ENCODE data around the gene AUTS2.

Gene AUTS2

DNA sequence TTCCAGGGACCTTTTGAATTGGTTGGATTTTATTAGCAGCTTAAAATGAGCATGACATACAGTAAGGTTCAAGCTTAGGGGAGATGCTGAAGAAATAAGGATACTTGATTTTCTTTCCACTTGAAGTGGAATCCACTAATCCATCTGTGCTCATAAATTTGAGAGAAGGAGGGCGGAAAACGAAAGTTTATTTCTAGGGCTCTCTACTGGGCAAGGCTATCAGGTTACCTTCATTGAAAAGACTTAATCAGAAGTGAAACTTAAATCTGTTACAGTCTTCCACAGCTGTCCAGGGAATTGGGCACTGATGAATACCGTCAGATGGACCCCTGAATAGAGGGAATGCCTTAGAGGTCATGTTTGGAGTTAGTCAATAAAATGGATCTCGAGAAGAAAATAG lies 21.8 kb downstream of the AUTS2 start:
- no peaks in the 10 kb centered on the region for H3K4me1 Mint-ChIP-seq
- DNase-seq (ENCODE audit: low spot score in 2 of 2) (no peak), ATAC-seq (replicated peaks; ENCODE audit: extremely low read depth, poor library complexity, severe bottlenecking) (no peak)
- H3K27ac Mint-ChIP-seq (ENCODE audit: low read depth): no peak overlapping the region
- H3K27me3 Mint-ChIP-seq: peaks cover 7% of the 10 kb centered on the region
- H3K36me3 Mint-ChIP-seq (ENCODE audit: insufficient read depth): no peaks in the 10 kb centered on the region
- no peak overlapping the region for H3K4me3 Mint-ChIP-seq
- H3K9me3 Mint-ChIP-seq: no peaks in the 10 kb centered on the region

DNA sequence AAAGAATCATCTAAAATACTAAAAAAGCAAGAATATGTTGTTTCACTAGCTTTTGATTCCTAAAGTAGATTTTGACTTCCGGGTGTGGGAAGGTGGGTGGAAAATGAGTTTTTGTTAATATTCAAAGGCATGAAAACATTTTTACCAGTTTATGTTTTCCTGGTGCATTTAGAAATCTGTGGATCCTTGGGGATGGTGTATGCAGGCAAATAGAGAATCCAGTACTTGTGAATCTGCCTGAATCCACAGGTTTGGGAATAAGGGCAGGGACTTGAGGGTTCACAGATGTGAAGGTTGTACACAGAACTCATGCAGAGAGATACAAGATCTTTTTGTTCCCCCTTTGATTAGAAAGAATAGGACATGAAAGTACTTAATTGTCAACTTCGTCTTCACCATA lies 22.4 kb downstream of the AUTS2 start:
- H3K36me3 Mint-ChIP-seq (ENCODE audit: insufficient read depth): no peaks in the 10 kb centered on the region
- H3K9me3 Mint-ChIP-seq: no peaks in the 10 kb centered on the region
- no peak for DNase-seq (ENCODE audit: low spot score in 2 of 2)
- no peak for ATAC-seq (replicated peaks; ENCODE audit: extremely low read depth, poor library complexity, severe bottlenecking)
- peaks cover 13% of the 10 kb centered on the region for H3K27me3 Mint-ChIP-seq
- H3K4me1 Mint-ChIP-seq: no peaks in the 10 kb centered on the region
- H3K27ac Mint-ChIP-seq (ENCODE audit: low read depth): no peak overlapping the region
- H3K4me3 Mint-ChIP-seq: no peak overlapping the region

DNA sequence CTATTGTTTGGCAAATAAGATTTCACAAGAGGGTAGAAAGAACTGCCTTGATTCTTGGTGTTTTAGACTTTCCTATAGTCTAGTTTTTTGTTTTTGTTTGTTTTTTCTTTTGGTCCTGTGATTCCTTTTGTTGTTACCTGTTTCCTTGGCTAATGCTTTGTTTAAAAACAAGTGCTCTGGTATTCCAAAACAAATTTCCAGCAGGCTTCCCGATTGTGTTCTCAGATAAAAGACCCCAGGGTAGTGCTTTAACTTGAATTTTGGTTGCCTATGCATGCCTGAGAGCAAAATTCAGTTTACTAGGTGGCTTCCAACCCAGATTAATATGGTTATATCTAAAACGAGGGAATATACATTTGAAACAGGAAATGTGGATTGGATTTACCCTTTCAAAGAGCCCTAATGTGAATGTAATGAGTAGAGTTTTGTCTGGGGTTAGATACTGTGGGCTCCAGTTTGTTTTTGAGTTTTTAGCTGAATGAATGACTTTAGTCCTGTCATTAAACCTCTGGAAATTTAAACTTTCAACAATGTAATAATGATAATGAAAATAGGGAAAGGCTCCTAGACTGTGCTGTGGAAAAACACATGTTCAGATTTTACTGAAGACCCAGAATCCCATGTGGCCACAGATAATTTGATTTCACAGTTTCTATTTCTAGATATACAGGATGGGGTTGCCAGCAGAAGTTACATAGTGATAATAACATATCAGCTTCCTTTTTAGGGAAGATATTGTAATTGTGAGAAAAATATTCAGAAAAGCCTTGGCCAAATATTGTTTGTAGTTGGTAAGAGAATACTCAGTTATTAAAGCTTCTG lies 23.9 kb downstream of the AUTS2 start:
- H3K4me1 Mint-ChIP-seq: no peaks in the 10 kb centered on the region
- DNase-seq (ENCODE audit: low spot score in 2 of 2) (no peak), ATAC-seq (replicated peaks; ENCODE audit: extremely low read depth, poor library complexity, severe bottlenecking) (no peak)
- no peak overlapping the region for H3K27ac Mint-ChIP-seq (ENCODE audit: low read depth)
- H3K9me3 Mint-ChIP-seq: no peaks in the 10 kb centered on the region
- peaks cover 18% of the 10 kb centered on the region for H3K27me3 Mint-ChIP-seq
- no peak overlapping the region for H3K4me3 Mint-ChIP-seq
- H3K36me3 Mint-ChIP-seq (ENCODE audit: insufficient read depth): no peaks in the 10 kb centered on the region

DNA sequence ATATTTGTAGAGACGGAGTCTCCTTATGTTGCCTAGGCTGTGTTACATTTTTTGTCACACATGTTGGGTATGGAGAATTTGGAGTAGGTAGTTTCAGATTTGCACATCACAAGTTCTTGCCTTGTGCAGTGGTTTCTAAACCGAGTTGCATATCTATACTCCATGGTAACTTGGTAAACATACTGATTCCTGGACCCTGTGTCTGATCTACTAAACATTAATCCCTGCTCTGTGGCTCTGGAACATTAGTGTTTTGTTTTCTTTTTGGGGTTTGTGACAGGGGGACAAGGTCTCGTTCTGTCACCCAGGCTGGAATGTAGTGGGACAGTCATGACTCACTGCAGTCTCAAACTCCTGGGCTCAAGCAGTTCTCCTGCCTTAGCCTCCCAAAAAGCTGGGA lies 24.7 kb downstream of the AUTS2 start:
- Mint-ChIP-seq H3K9me3 (no peaks in the 10 kb centered on the region), H3K4me1 (no peaks in the 10 kb centered on the region), H3K4me3 (no peak overlapping the region), H3K27me3 (peaks cover 18% of the 10 kb centered on the region), H3K27ac (ENCODE audit: low read depth) (no peak overlapping the region), H3K36me3 (ENCODE audit: insufficient read depth) (no peaks in the 10 kb centered on the region)
- DNase-seq (ENCODE audit: low spot score in 2 of 2) (no peak), ATAC-seq (replicated peaks; ENCODE audit: extremely low read depth, poor library complexity, severe bottlenecking) (no peak)

DNA sequence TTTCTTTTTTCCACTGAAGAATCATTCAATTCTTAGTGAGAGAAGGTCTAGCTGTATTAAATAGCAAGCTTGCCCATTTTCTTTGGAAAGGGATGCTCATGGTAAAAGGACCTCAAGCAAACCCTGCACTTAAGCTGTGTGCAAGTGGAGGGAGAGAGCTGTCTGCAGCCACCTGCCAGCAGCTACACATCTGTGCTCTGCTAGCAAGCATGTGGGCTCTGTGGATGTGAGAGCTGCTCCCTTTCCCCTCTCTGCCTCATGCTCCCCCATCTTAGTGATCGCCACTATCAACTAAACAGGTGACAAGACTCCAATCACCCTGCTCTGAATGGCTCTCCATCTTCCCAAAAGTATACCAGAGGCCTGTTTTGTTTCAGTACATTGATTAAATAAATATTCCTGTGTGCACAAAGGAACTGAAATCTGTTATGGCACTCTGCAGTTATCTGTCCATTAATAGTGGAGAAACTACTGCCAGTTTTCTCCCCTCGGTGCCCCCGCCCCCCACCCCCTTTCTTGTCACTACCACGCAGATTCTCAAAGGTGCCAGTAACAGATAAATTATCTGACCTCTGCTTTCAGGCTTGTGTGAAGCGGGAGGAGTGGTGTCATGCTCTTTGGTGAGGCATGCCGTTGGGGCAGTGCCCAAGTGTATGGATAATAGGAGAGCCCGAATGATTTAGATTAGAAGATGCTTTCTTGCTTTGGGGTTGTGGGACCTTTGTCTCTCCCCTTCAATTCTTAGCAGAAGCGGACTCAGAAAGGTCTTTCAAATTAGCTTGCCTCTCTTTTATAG lies 26.4 kb downstream of the AUTS2 start:
- no peak for ATAC-seq (replicated peaks; ENCODE audit: extremely low read depth, poor library complexity, severe bottlenecking)
- Mint-ChIP-seq H3K36me3 (ENCODE audit: insufficient read depth) (no peaks in the 10 kb centered on the region), H3K9me3 (no peaks in the 10 kb centered on the region), H3K4me1 (no peaks in the 10 kb centered on the region), H3K4me3 (no peak overlapping the region), H3K27me3 (peaks cover 18% of the 10 kb centered on the region), H3K27ac (ENCODE audit: low read depth) (no peak overlapping the region)
- no peak for DNase-seq (ENCODE audit: low spot score in 2 of 2)

DNA sequence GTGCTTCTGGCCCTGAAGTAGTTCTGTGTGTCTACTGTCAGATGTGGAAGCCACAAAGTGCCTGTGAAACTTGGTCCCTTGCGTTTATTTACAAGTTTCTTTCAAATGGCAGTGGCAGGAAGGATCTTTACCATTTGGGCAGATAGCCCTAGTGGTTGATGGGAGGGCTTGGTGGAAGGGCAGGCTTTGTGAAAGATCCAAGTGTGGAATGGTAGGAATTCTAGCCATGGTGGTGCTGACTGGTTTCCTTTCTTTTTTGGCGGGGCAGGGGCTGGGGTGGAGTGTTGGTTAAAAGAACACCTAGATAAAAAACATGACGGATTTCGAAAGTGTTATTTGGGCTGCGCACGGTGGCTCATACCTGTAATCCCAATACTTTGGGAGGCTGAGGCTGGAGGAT lies 27.0 kb downstream of the AUTS2 start:
- DNase-seq (ENCODE audit: low spot score in 2 of 2) (no peak), ATAC-seq (replicated peaks; ENCODE audit: extremely low read depth, poor library complexity, severe bottlenecking) (no peak)
- H3K4me3 Mint-ChIP-seq: no peak overlapping the region
- no peak overlapping the region for H3K27ac Mint-ChIP-seq (ENCODE audit: low read depth)
- H3K4me1 Mint-ChIP-seq: no peaks in the 10 kb centered on the region
- no peaks in the 10 kb centered on the region for H3K36me3 Mint-ChIP-seq (ENCODE audit: insufficient read depth)
- H3K27me3 Mint-ChIP-seq: peaks cover 18% of the 10 kb centered on the region
- no peaks in the 10 kb centered on the region for H3K9me3 Mint-ChIP-seq

DNA sequence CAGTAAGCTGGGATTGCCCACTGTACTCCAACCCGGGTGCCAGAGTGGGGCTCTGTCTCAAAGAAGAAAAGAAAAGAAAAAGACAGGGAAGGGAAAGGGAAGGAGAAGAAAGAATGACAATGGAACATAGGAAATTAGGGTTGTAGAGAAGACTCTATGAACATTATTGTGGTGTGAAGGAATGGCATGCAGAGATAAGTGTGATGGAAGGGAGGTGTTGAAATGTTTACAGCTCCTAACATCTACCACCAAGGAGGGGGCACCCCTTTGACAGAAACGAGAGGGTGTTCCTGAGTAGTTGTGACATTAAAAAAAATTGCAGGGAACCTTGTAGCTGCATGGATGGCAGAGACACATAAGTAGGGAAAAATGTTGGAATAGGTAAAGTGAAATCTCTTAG lies 27.5 kb downstream of the AUTS2 start:
- DNase-seq (ENCODE audit: low spot score in 2 of 2) (no peak), ATAC-seq (replicated peaks; ENCODE audit: extremely low read depth, poor library complexity, severe bottlenecking) (no peak)
- Mint-ChIP-seq H3K27ac (ENCODE audit: low read depth) (no peak overlapping the region), H3K27me3 (peaks cover 18% of the 10 kb centered on the region), H3K4me1 (no peaks in the 10 kb centered on the region), H3K4me3 (no peak overlapping the region), H3K36me3 (ENCODE audit: insufficient read depth) (no peaks in the 10 kb centered on the region), H3K9me3 (no peaks in the 10 kb centered on the region)

DNA sequence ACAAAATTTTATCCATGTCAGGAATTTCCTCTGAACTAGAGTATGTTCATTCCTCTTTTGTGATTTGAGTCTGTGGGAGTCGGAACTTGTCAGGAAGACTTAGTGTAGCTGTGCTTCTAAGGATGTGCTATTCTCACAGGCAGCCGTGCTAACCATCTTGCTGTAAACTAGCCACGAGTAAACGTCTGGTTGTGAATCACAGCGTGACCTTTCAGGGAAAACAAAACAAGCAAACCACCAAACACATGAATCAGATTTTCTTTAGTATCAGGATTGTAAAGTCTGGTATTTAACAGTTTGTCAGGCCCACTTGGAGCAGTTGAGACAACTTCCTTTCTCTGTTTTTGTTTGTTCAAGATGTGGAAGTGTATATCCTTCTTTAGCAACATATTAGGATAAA lies 32.0 kb downstream of the AUTS2 start:
- no peak for ATAC-seq (replicated peaks; ENCODE audit: extremely low read depth, poor library complexity, severe bottlenecking)
- H3K4me3 Mint-ChIP-seq: no peak overlapping the region

DNA sequence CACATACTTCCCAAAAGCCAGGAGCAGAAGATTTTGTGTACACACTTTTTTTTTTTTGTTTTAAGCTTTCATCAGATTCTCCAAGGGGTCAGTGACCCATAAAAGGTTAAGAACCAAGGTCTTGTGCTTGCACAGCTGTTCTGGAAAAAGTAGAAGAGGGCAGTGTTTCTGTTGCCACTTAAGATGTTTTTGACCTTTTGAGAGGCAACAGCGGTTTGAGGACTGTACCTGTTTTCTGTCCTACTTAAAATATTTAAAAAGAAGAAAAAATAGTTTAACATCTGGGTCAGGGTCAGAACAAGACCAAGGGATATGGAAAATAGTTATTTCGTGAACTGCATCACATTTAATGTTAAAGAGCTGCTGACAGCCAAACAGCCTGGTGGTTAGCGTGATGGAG lies 32.9 kb downstream of the AUTS2 start:
- Mint-ChIP-seq H3K4me1 (no peaks in the 10 kb centered on the region), H3K27ac (ENCODE audit: low read depth) (no peak overlapping the region), H3K9me3 (no peaks in the 10 kb centered on the region), H3K36me3 (ENCODE audit: insufficient read depth) (no peaks in the 10 kb centered on the region), H3K27me3 (peaks cover under 1% of the 10 kb centered on the region), H3K4me3 (no peak overlapping the region)
- ATAC-seq (replicated peaks; ENCODE audit: extremely low read depth, poor library complexity, severe bottlenecking) (no peak), DNase-seq (ENCODE audit: low spot score in 2 of 2) (no peak)

More for the DNA sequence above, 32.0 kb downstream of the AUTS2 start:
- no peak for DNase-seq (ENCODE audit: low spot score in 2 of 2)
- Mint-ChIP-seq H3K27me3 (peaks cover 9% of the 10 kb centered on the region), H3K36me3 (ENCODE audit: insufficient read depth) (no peaks in the 10 kb centered on the region), H3K27ac (ENCODE audit: low read depth) (no peak overlapping the region), H3K9me3 (no peaks in the 10 kb centered on the region), H3K4me1 (no peaks in the 10 kb centered on the region)

DNA sequence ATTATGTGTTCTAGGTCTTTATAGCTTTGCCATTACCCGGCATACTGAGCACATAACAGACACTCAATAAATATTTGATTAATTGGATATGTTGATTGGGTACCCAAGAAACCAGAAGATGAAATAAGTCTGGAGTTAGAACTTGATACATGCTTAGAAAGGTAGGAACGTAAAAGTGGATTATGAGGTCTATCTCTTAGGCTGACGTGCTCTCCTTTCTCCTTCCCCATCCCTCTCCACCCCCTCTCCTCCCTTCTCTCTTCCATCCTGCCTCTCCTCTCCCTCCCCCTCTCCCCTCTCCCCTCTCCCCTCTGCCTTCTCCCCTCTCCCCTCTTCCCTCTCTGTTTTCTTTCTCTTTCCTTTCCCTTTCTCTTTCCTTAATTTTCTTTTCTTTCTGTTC lies 34.0 kb downstream of the AUTS2 start:
- no peak overlapping the region for H3K4me3 Mint-ChIP-seq

DNA sequence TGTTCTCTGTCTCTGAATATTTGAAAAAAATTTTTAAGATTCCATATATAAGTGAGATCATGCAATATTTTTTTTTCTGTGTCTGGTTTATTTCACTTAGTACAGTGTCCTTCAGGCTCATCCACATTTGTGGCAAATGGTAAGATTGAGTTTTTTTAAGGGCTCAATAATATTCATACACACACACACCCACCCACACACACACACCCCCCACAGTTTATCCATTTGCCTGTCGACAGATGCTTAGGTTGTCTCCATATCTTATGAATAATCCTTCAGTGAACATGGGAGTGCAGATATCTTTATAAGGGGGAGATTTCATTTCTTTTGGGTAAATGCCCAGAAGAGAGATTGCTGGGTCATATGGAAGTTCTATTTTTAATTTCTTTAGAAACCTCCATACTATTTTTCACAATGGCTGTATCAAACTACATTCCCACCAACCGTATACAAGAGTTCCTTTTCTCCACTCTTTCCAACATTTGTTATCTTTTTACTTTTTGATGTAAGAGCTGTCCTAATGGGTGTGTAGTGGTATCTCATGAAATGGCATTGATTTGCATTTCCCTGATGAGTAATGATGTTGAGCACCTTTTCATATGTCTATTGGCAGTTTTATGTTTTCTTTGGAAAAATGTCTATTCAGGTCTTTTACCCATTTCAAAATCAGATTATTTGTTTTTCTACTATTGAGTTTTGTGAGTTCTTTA lies 35.0 kb downstream of the AUTS2 start:
- ATAC-seq (replicated peaks; ENCODE audit: extremely low read depth, poor library complexity, severe bottlenecking) (no peak), DNase-seq (ENCODE audit: low spot score in 2 of 2) (no peak)
- Mint-ChIP-seq H3K27me3 (no peaks in the 10 kb centered on the region), H3K4me3 (no peak overlapping the region), H3K9me3 (no peaks in the 10 kb centered on the region), H3K4me1 (no peaks in the 10 kb centered on the region), H3K27ac (ENCODE audit: low read depth) (no peak overlapping the region), H3K36me3 (ENCODE audit: insufficient read depth) (no peaks in the 10 kb centered on the region)

More for the DNA sequence above, 34.0 kb downstream of the AUTS2 start:
- Mint-ChIP-seq H3K27ac (ENCODE audit: low read depth) (peak overlapping the region; percentile 61), H3K4me1 (no peaks in the 10 kb centered on the region), H3K36me3 (ENCODE audit: insufficient read depth) (no peaks in the 10 kb centered on the region), H3K27me3 (no peaks in the 10 kb centered on the region), H3K9me3 (no peaks in the 10 kb centered on the region)
- ATAC-seq (replicated peaks; ENCODE audit: extremely low read depth, poor library complexity, severe bottlenecking) (no peak), DNase-seq (ENCODE audit: low spot score in 2 of 2) (no peak)

DNA sequence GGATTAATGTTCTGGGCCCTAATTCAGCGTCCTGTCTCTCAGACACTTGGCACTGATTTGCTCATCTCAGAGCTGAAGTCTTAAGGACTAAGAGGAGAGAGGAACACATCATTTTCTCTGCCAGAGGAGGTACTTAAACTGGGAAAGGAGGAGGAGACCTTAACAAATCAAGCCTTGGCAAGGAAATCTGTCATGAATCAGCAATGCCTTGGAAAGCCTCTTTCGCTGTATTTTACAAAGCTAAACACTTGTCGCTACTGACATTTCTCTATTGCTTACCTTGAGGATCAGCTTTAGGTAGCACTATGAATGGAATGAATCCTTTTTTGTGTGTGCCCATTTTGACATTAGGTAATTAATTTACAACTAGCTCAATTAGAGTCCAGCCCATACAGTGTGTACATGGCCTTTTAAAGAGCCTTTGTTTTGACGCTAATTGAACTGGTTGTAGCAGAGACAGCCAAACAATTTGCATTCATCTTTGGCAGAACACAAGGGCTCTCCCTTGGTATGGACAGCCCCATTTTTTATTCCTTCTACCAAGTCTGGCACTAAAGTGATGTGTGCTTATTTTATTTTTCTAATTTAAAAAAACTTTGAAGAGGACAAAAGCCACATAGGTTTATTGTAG lies 37.4 kb downstream of the AUTS2 start:
- Mint-ChIP-seq H3K27ac (ENCODE audit: low read depth) (no peak overlapping the region), H3K27me3 (no peaks in the 10 kb centered on the region)

More for the DNA sequence above, 37.4 kb downstream of the AUTS2 start:
- DNase-seq (ENCODE audit: low spot score in 2 of 2) (no peak), ATAC-seq (replicated peaks; ENCODE audit: extremely low read depth, poor library complexity, severe bottlenecking) (no peak)
- H3K4me3 Mint-ChIP-seq: no peak overlapping the region
- no peaks in the 10 kb centered on the region for H3K4me1 Mint-ChIP-seq
- H3K9me3 Mint-ChIP-seq: no peaks in the 10 kb centered on the region
- H3K36me3 Mint-ChIP-seq (ENCODE audit: insufficient read depth): no peaks in the 10 kb centered on the region
